ENCODE measurements around the gene PSTK.
A peak's percentile ranks its signal among the peaks of the same experiment; 100 is the strongest.

PSTK gene

DNA sequence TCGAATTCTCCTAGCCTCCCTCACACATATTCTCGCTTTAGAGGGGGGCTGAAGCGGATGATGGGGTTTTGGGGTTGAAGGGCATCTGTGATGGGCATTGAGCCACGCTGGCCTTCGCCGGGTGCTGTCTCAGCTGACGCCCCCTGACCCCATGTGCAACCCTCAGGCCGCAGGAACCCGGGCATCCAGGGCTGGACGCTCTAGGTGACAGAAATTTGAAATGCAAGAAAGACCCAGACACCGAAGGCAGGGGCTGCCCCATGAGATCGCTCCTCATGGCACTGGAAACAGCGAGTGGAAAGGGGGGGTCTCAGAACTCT, 25.5 kb upstream of the PSTK start:
- Histone ChIP-seq H3K79me2 (ENCODE audit: insufficient read depth, low read length) (peaks cover 64% of the 10 kb centered on the region), H3K36me3 (ENCODE audit: insufficient read depth, low read length) (peaks cover 7% of the 10 kb centered on the region; the same call in 1 of the 2 replicates), H2AFZ (ENCODE audit: low read depth, low read length) (peak overlapping the region; percentile 83), H3K4me1 (ENCODE audit: insufficient read depth, low read length) (peaks cover 51% of the 10 kb centered on the region), H4K20me1 (ENCODE audit: insufficient read depth, low read length) (no peaks in the 10 kb centered on the region), H3K4me3 (ENCODE audit: low read depth in 1 of 2, low read length in 2 of 2) (peak overlapping the region; percentile 6 to 76; a peak in 3 of 4 replicates), H3K4me2 (ENCODE audit: insufficient read depth, low read length) (peak overlapping the region; percentile 75), H3K9ac (ENCODE audit: low read depth, low read length) (peak overlapping the region; percentile 85), H3K9me3 (ENCODE audit: insufficient read depth, low read length, severe bottlenecking) (no peaks in the 10 kb centered on the region), H3K27ac (ENCODE audit: low read length) (peak overlapping the region; percentile 73), H3K27me3 (ENCODE audit: insufficient read depth, low read length, poor library complexity) (no peaks in the 10 kb centered on the region)
- ATAC-seq (ENCODE audit: insufficient read depth, low read depth) (no peak), DNase-seq (no peak)
- no peak for TF ChIP-seq CTCF (IDR thresholded peaks at IDR 0.05; ENCODE audit: borderline replicate concordance, extremely low read depth, low read length, poor library complexity, severe bottlenecking)
- no peak for TF ChIP-seq EZH2 (IDR thresholded peaks at IDR 0.05; ENCODE audit: borderline replicate concordance, low read depth, low read length, severe bottlenecking)

- Histone ChIP-seq H2AFZ (ENCODE audit: low read depth, low read length) (no peak overlapping the region), H3K9me3 (ENCODE audit: insufficient read depth, low read length, severe bottlenecking) (no peaks in the 10 kb centered on the region), H3K36me3 (ENCODE audit: insufficient read depth, low read length) (peaks cover 7% of the 10 kb centered on the region; the same call in 1 of the 2 replicates), H3K27me3 (ENCODE audit: insufficient read depth, low read length, poor library complexity) (no peaks in the 10 kb centered on the region), H3K79me2 (ENCODE audit: insufficient read depth, low read length) (peaks cover 68% of the 10 kb centered on the region), H3K4me1 (ENCODE audit: insufficient read depth, low read length) (peaks cover 48% of the 10 kb centered on the region), H3K4me3 (ENCODE audit: low read depth in 1 of 2, low read length in 2 of 2) (peak overlapping the region in 1 of 2 experiments; percentile 76; a peak in 1 of 4 replicates), H4K20me1 (ENCODE audit: insufficient read depth, low read length) (no peaks in the 10 kb centered on the region), H3K27ac (ENCODE audit: low read length) (no peak overlapping the region), H3K4me2 (ENCODE audit: insufficient read depth, low read length) (peak overlapping the region; percentile 75), H3K9ac (ENCODE audit: low read depth, low read length) (peak overlapping the region; percentile 85; the same call in 1 of the 2 replicates)
- DNase-seq, result no peak
- TF ChIP-seq CTCF (IDR thresholded peaks at IDR 0.05; ENCODE audit: borderline replicate concordance, extremely low read depth, low read length, poor library complexity, severe bottlenecking) (no peak), EZH2 (IDR thresholded peaks at IDR 0.05; ENCODE audit: borderline replicate concordance, low read depth, low read length, severe bottlenecking) (no peak)
- no peak for ATAC-seq (ENCODE audit: insufficient read depth, low read depth)
Measured at GRCh38 chr10:122955892-122956291, 24.3 kb upstream of the PSTK start.

GRCh38 chr10:122957474-122957873, 22.7 kb upstream of the PSTK start:
- Histone ChIP-seq H3K9ac (ENCODE audit: low read depth, low read length) (no peak overlapping the region), H3K9me3 (ENCODE audit: insufficient read depth, low read length, severe bottlenecking) (no peaks in the 10 kb centered on the region), H3K27me3 (ENCODE audit: insufficient read depth, low read length, poor library complexity) (no peaks in the 10 kb centered on the region), H3K36me3 (ENCODE audit: insufficient read depth, low read length) (peaks cover 15% of the 10 kb centered on the region; the same call in 1 of the 2 replicates), H3K4me3 (ENCODE audit: low read depth in 1 of 2, low read length in 2 of 2) (no peak overlapping the region), H3K27ac (ENCODE audit: low read length) (no peak overlapping the region), H2AFZ (ENCODE audit: low read depth, low read length) (no peak overlapping the region), H4K20me1 (ENCODE audit: insufficient read depth, low read length) (no peaks in the 10 kb centered on the region), H3K4me1 (ENCODE audit: insufficient read depth, low read length) (peaks cover 37% of the 10 kb centered on the region), H3K4me2 (ENCODE audit: insufficient read depth, low read length) (0 out of 2 replicates have a peak overlapping the region, but pooled peaks have one; percentile 2), H3K79me2 (ENCODE audit: insufficient read depth, low read length) (peaks cover 70% of the 10 kb centered on the region)
- ATAC-seq (ENCODE audit: insufficient read depth, low read depth), result no peak
- TF ChIP-seq EZH2 (IDR thresholded peaks at IDR 0.05; ENCODE audit: borderline replicate concordance, low read depth, low read length, severe bottlenecking), result no peak
- no peak for TF ChIP-seq CTCF (IDR thresholded peaks at IDR 0.05; ENCODE audit: borderline replicate concordance, extremely low read depth, low read length, poor library complexity, severe bottlenecking)
- no peak for DNase-seq

- Histone ChIP-seq H3K4me3 (ENCODE audit: low read depth in 1 of 2, low read length in 2 of 2) (no peak overlapping the region), H3K36me3 (ENCODE audit: insufficient read depth, low read length) (peaks cover 37% of the 10 kb centered on the region), H4K20me1 (ENCODE audit: insufficient read depth, low read length) (no peaks in the 10 kb centered on the region), H3K4me1 (ENCODE audit: insufficient read depth, low read length) (no peaks in the 10 kb centered on the region), H3K27me3 (ENCODE audit: insufficient read depth, low read length, poor library complexity) (no peaks in the 10 kb centered on the region), H3K9ac (ENCODE audit: low read depth, low read length) (no peak overlapping the region), H3K9me3 (ENCODE audit: insufficient read depth, low read length, severe bottlenecking) (peaks cover 23% of the 10 kb centered on the region), H3K4me2 (ENCODE audit: insufficient read depth, low read length) (no peak overlapping the region), H2AFZ (ENCODE audit: low read depth, low read length) (no peak overlapping the region), H3K27ac (ENCODE audit: low read length) (no peak overlapping the region), H3K79me2 (ENCODE audit: insufficient read depth, low read length) (peaks cover 30% of the 10 kb centered on the region)
- no peak for ATAC-seq (ENCODE audit: insufficient read depth, low read depth)
- TF ChIP-seq CTCF (IDR thresholded peaks at IDR 0.05; ENCODE audit: borderline replicate concordance, extremely low read depth, low read length, poor library complexity, severe bottlenecking) (no peak), EZH2 (IDR thresholded peaks at IDR 0.05; ENCODE audit: borderline replicate concordance, low read depth, low read length, severe bottlenecking) (no peak)
- DNase-seq, result no peak
Measured at GRCh38 chr10:122962405-122962804, 17.8 kb upstream of the PSTK start.
